GM23338 (cell line): Measurements from ENCODE around the gene TXNRD1. TPM values are rescaled to one million over a fixed set of nuclear protein-coding genes. Genes with fewer than 3 reads are reported as not detected.

ENCODE experiments used
- ATAC-seq: fragments of 200-7000 bp; cut with Tn5 transposase; 3 replicates; pipeline ENCODE4 v1.9.1; 2020
- DNase-seq: peaks from one replicate; pipeline ENCODE4 v3.0.0-alpha.2; 2015; ENCODE audit warnings: low spot score
- H2AFZ ChIP-seq: fragments of 200-600 bp; sonication (generic); 2 replicates; pipeline ENCODE4 v1.8.0; 2016; ENCODE audit warnings: antibody characterized with exemption, mild to moderate bottlenecking, moderate library complexity
- H3F3A ChIP-seq: fragments of 200-600 bp; sonication (generic); replicated peaks from 2 replicates; pipeline ENCODE4 v1.8.0; 2017; ENCODE audit warnings: antibody characterized with exemption, mixed run types, low read depth
- H3K27ac ChIP-seq: fragments of 200-600 bp; sonication (generic); 2 replicates; pipeline ENCODE4 v1.6.1; 2016; ENCODE audit warnings: low read depth
- H3K27me3 ChIP-seq: fragments of 200-600 bp; sonication (generic); 2 replicates; pipeline ENCODE4 v1.8.0; 2016; ENCODE audit warnings: mild to moderate bottlenecking, mixed run types, moderate library complexity; ENCODE audit not compliant: insufficient read depth
- H3K36me3 ChIP-seq: fragments of 200-600 bp; sonication (generic); 2 replicates; pipeline ENCODE4 v1.8.0; 2016; ENCODE audit warnings: mild to moderate bottlenecking; ENCODE audit not compliant: insufficient read depth
- H3K4me1 ChIP-seq: fragments of 200-600 bp; sonication (generic); 2 replicates; pipeline ENCODE4 v1.8.0; 2016; ENCODE audit warnings: mild to moderate bottlenecking, moderate library complexity; ENCODE audit not compliant: insufficient read depth
- H3K4me2 ChIP-seq: fragments of 200-600 bp; sonication (generic); 2 replicates; pipeline ENCODE4 v1.7.1; 2017; ENCODE audit warnings: mixed run types
- H3K4me3 ChIP-seq: fragments of 200-600 bp; sonication (generic); 2 replicates; pipeline ENCODE4 v1.6.1; 2016; ENCODE audit warnings: mixed run types
- H3K79me2 ChIP-seq: fragments of 200-600 bp; sonication (generic); replicated peaks from 2 replicates; pipeline ENCODE4 v1.8.0; 2017; ENCODE audit warnings: mild to moderate bottlenecking; ENCODE audit not compliant: insufficient read depth
- H3K9me2 ChIP-seq: fragments of 200-600 bp; sonication (generic); 2 replicates; pipeline ENCODE4 v1.8.0; 2017; ENCODE audit not compliant: insufficient read depth
- H4K20me1 ChIP-seq: fragments of 200-600 bp; sonication (generic); replicated peaks from 2 replicates; pipeline ENCODE4 v1.8.0; 2017; ENCODE audit warnings: mild to moderate bottlenecking; ENCODE audit not compliant: insufficient read depth
- H3K27ac Mint-ChIP-seq: 2 replicates; pipeline ENCODE4 v1.8.0; 2020; ENCODE audit warnings: inconsistent platforms, mild to moderate bottlenecking, moderate library complexity, mixed read lengths
- H3K27me3 Mint-ChIP-seq: 3 replicates; pipeline ENCODE4 v1.8.0; 2022; ENCODE audit warnings: low read depth, mild to moderate bottlenecking, moderate library complexity, mixed read lengths, inconsistent platforms; ENCODE audit not compliant: insufficient read depth, poor library complexity
- H3K36me3 Mint-ChIP-seq: 3 replicates; pipeline ENCODE4 v1.8.0; 2021; ENCODE audit warnings: low read depth, mild to moderate bottlenecking, inconsistent platforms, moderate library complexity, mixed read lengths
- H3K4me1 Mint-ChIP-seq: 3 replicates; pipeline ENCODE4 v1.8.0; 2020; ENCODE audit warnings: mild to moderate bottlenecking, inconsistent platforms, mixed read lengths
- H3K4me3 Mint-ChIP-seq: 3 replicates; pipeline ENCODE4 v1.8.0; 2021; ENCODE audit warnings: moderate library complexity, mild to moderate bottlenecking, inconsistent platforms, mixed read lengths
- H3K9me3 Mint-ChIP-seq: 3 replicates; pipeline ENCODE4 v1.8.0; 2020; ENCODE audit warnings: moderate library complexity, mild to moderate bottlenecking, inconsistent platforms, mixed read lengths
- CREB1 ChIP-seq: fragments of 250-450 bp; sonication (Bioruptor Pico); IDR thresholded peaks from 2 replicates; pipeline ENCODE4 v1.5.0; 2020; ENCODE audit warnings: low read depth, mild to moderate bottlenecking, moderate library complexity
- CTCF ChIP-seq, 2 experiments: fragments of 200-600 bp in 1 of 2; sonication (generic) in 1 of 2; conservative IDR thresholded peaks; 2 replicates each; pipeline versions ENCODE4 v1.5.1 to v1.6.1; 2016 to 2017; ENCODE audit warnings: antibody characterized with exemption in 2 of 2, low read depth in 2 of 2, mild to moderate bottlenecking in 2 of 2, moderate library complexity in 1 of 2
- ETS1 ChIP-seq: IDR thresholded peaks from 2 replicates; pipeline ENCODE4 v1.6.1; 2016; ENCODE audit warnings: antibody characterized with exemption
- EZH2 ChIP-seq: fragments of 200-600 bp; sonication (generic); IDR thresholded peaks from one replicate; pipeline ENCODE4 v1.8.0; 2017; ENCODE audit warnings: antibody characterized with exemption, mild to moderate bottlenecking, low read depth; ENCODE audit not compliant: unreplicated experiment
- EZH2phosphoT487 ChIP-seq: fragments of 200-600 bp; sonication (generic); IDR thresholded peaks from one replicate; pipeline ENCODE4 v1.8.1; 2018; ENCODE audit warnings: antibody characterized with exemption; ENCODE audit not compliant: unreplicated experiment
- JUNB ChIP-seq: IDR thresholded peaks from one replicate; pipeline ENCODE4 v1.6.1; 2016; ENCODE audit warnings: antibody characterized with exemption; ENCODE audit not compliant: unreplicated experiment
- NANOG ChIP-seq: IDR thresholded peaks from 2 replicates; pipeline ENCODE4 v1.6.1; 2016; ENCODE audit warnings: antibody characterized with exemption, borderline replicate concordance
- POLR2AphosphoS5 ChIP-seq: IDR thresholded peaks from 2 replicates; pipeline ENCODE4 v1.6.1; 2016; ENCODE audit warnings: antibody characterized with exemption, low read depth
- REST ChIP-seq: IDR thresholded peaks from one replicate; pipeline ENCODE4 v1.6.1; 2018; ENCODE audit warnings: antibody characterized with exemption; ENCODE audit not compliant: unreplicated experiment
- STAT1 ChIP-seq: IDR thresholded peaks from one replicate; pipeline ENCODE4 v1.6.1; 2016; ENCODE audit warnings: antibody characterized with exemption; ENCODE audit not compliant: unreplicated experiment
- ZNF114 ChIP-seq: fragments of 250-450 bp; sonication (Bioruptor Pico); IDR thresholded peaks from 2 replicates; pipeline ENCODE4 v1.5.0; 2020; ENCODE audit warnings: mild to moderate bottlenecking, moderate library complexity
- ZNF331 ChIP-seq: fragments of 250-450 bp; sonication (Bioruptor Pico); IDR thresholded peaks from 2 replicates; pipeline ENCODE4 v1.5.0; 2020; ENCODE audit warnings: low read depth, mild to moderate bottlenecking, moderate library complexity
- ZNF462 ChIP-seq: fragments of 250-450 bp; sonication (Bioruptor Pico); IDR thresholded peaks from 2 replicates; pipeline ENCODE4 v1.5.0; 2020; ENCODE audit warnings: mild to moderate bottlenecking, moderate library complexity
- polyA plus RNA-seq: library from polyadenylated mRNA; unstranded; fragments of >200 nt; fragmentation: Nextera tagmentation; extraction: Ambion mirVana; gene quantifications from 2 replicates; pipeline ENCODE4 v1.2.1, GENCODE V29; 2016
- total RNA-seq: library from RNA; depleted of rRNA; stranded (reverse); fragments of >200 nt; shearing (Covaris generic); gene quantifications from 2 replicates; pipeline ENCODE4 v1.2.3, GENCODE V29; 2014

Gene TXNRD1
- total and polyA plus RNA-seq, 2 experiments from 2014 or later = 115 to 127 TPM

GRCh38 chr12:104279164-104279563, 63.6 kb downstream of the TXNRD1 start:
- no peaks in the 10 kb centered on the region for H3F3A ChIP-seq
- H3K4me1 Mint-ChIP-seq = peaks cover 4% of the 10 kb centered on the region

More at GRCh38 chr12:104279164-104279563, 63.6 kb downstream of the TXNRD1 start:
- no peak overlapping the region for H3K4me3 Mint-ChIP-seq
- ATAC-seq (no peak), DNase-seq (no peak)
- no peaks in the 10 kb centered on the region for H3K36me3 Mint-ChIP-seq
- Histone ChIP-seq H3K4me3 (no peak overlapping the region), H3K79me2 (no peaks in the 10 kb centered on the region), H4K20me1 (no peaks in the 10 kb centered on the region), H3K4me2 (no peak overlapping the region), H3K4me1 (no peaks in the 10 kb centered on the region; the same call in 1 of the 2 replicates), H2AFZ (0 out of 2 replicates have a peak overlapping the region, but pooled peaks have one; percentile 18), H3K36me3 (no peaks in the 10 kb centered on the region), H3K9me2 (no peaks in the 10 kb centered on the region), H3K27ac (no peak overlapping the region), H3K27me3 (no peaks in the 10 kb centered on the region)
- no peak for TF ChIP-seq REST
- no peak for TF ChIP-seq ZNF114 (CRISPR knock-in tag)
- no peak for TF ChIP-seq JUNB
- no peak for TF ChIP-seq ZNF462 (CRISPR knock-in tag)
- TF ChIP-seq ETS1 = no peak
- no peak for TF ChIP-seq POLR2AphosphoS5
- TF ChIP-seq ZNF331 = no peak
- no peak for TF ChIP-seq CTCF (conservative IDR thresholded peaks at IDR 0.05; ENCODE audit: low read depth in 2 of 2)
- TF ChIP-seq CREB1 = no peak
- TF ChIP-seq EZH2 = no peak
- TF ChIP-seq EZH2phosphoT487 = no peak
- no peak for TF ChIP-seq NANOG
- no peak for TF ChIP-seq STAT1
- H3K9me3 Mint-ChIP-seq = no peaks in the 10 kb centered on the region
- no peaks in the 10 kb centered on the region for H3K27me3 Mint-ChIP-seq
- H3K27ac Mint-ChIP-seq = no peak overlapping the region
